ENCODE measurements around the gene KPNB1. TPM values are rescaled to one million over a fixed set of nuclear protein-coding genes. Genes with fewer than 3 reads are reported as not detected.

Gene KPNB1
- total RNA-seq, 1 donor from 2014 or later: 301 TPM

DNA sequence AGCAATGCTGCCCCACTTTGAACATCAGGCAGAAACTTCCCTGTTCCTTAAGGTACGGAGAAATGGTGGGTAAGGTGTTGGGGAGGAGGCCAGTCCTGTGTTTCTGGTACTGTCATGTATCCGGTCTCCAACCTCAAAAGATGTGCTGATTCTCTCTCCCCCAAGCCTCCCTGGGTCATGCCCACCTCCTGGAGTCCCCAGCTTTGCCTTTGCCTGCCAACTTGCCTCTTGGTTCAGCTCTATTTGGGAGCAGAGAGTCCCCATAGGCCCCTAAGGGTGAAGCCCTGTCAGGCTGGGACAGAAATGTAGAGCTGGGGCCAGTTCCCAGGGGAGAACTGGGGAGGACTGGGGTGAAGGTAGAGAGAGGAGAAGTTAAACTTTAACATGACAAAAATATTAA lies 81.7 kb downstream of the KPNB1 start:
- no peaks in the 10 kb centered on the region for H3K9me3 Mint-ChIP-seq (ENCODE audit: unreplicated experiment)
- peaks cover 7% of the 10 kb centered on the region for H3K4me1 Mint-ChIP-seq (ENCODE audit: unreplicated experiment)
- no peak for DNase-seq (ENCODE audit: extremely low spot score, unreplicated experiment)
- TF ChIP-seq, protein P1, sequence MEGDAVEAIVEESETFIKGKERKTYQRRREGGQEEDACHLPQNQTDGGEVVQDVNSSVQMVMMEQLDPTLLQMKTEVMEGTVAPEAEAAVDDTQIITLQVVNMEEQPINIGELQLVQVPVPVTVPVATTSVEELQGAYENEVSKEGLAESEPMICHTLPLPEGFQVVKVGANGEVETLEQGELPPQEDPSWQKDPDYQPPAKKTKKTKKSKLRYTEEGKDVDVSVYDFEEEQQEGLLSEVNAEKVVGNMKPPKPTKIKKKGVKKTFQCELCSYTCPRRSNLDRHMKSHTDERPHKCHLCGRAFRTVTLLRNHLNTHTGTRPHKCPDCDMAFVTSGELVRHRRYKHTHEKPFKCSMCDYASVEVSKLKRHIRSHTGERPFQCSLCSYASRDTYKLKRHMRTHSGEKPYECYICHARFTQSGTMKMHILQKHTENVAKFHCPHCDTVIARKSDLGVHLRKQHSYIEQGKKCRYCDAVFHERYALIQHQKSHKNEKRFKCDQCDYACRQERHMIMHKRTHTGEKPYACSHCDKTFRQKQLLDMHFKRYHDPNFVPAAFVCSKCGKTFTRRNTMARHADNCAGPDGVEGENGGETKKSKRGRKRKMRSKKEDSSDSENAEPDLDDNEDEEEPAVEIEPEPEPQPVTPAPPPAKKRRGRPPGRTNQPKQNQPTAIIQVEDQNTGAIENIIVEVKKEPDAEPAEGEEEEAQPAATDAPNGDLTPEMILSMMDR (IDR thresholded peaks at IDR 0.05): no peak
- H3K27me3 Mint-ChIP-seq (ENCODE audit: unreplicated experiment): peaks cover 73% of the 10 kb centered on the region
- H3K36me3 Mint-ChIP-seq (ENCODE audit: unreplicated experiment): no peaks in the 10 kb centered on the region
- no peak overlapping the region for H3K4me3 Mint-ChIP-seq (ENCODE audit: unreplicated experiment)
- no peak overlapping the region for H3K27ac Mint-ChIP-seq (ENCODE audit: unreplicated experiment)

DNA sequence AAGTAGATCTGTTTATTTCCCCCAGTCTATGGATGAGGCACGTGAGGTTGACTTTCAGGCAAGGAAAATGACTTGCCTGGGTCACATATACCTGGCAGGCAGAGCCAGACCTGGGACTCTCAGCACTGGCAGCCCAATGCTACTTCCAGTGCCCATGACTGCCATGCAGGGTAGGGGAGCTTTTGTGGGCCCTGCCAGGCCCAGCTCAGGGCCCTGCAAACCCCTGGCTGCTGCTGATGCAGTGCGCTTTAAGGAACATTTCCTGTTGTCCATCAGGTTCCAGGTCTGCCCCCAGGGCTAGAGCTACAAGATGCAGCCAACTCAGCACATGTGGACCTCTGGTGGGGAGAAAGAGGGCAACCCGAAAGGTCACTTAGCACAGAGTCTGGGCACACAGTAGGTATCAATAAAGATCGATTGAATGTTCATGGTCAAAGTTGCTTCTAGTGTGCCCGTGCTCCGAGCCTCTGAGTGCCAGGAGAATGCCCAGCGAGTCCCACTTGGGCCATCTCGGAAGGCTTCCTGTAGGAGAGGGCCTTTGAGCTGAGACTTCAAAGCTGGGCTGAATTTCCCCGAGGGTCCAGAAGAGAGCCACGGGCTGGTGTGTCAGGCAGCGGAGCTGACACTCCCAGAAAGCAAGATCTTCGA lies 82.8 kb downstream of the KPNB1 start:
- no peak for DNase-seq (ENCODE audit: extremely low spot score, unreplicated experiment)
- peak overlapping the region; percentile 64 for H3K4me3 Mint-ChIP-seq (ENCODE audit: unreplicated experiment)
- no peaks in the 10 kb centered on the region for H3K36me3 Mint-ChIP-seq (ENCODE audit: unreplicated experiment)

GRCh38 chr17:47733047-47733673 lies 83.4 kb downstream of the KPNB1 start, which contains the start of gene TBX21:
Gene TBX21 (plus strand): TSS chr17:47733236. CDS start chr17:47733455, 219 bp downstream.
- Mint-ChIP-seq H3K36me3 (ENCODE audit: unreplicated experiment) (no peaks in the 10 kb centered on the region), H3K27ac (ENCODE audit: unreplicated experiment) (no peak within 1 kb of the TSS), H3K4me1 (ENCODE audit: unreplicated experiment) (peaks cover 7% of the 10 kb centered on the region), H3K27me3 (ENCODE audit: unreplicated experiment) (peaks cover 76% of the 10 kb centered on the region), H3K9me3 (ENCODE audit: unreplicated experiment) (no peaks in the 10 kb centered on the region), H3K4me3 (ENCODE audit: unreplicated experiment) (peak within 1 kb of the TSS; percentile 64)
- TF ChIP-seq, protein P1 (IDR thresholded peaks at IDR 0.05): peak; percentile 33
- no peak for DNase-seq (ENCODE audit: extremely low spot score, unreplicated experiment)

More for the DNA sequence above, 82.8 kb downstream of the KPNB1 start:
- Mint-ChIP-seq H3K27me3 (ENCODE audit: unreplicated experiment) (peaks cover 77% of the 10 kb centered on the region), H3K9me3 (ENCODE audit: unreplicated experiment) (no peaks in the 10 kb centered on the region), H3K27ac (ENCODE audit: unreplicated experiment) (no peak overlapping the region), H3K4me1 (ENCODE audit: unreplicated experiment) (peaks cover 7% of the 10 kb centered on the region)
- TF ChIP-seq, protein P1 (IDR thresholded peaks at IDR 0.05): no peak

DNA sequence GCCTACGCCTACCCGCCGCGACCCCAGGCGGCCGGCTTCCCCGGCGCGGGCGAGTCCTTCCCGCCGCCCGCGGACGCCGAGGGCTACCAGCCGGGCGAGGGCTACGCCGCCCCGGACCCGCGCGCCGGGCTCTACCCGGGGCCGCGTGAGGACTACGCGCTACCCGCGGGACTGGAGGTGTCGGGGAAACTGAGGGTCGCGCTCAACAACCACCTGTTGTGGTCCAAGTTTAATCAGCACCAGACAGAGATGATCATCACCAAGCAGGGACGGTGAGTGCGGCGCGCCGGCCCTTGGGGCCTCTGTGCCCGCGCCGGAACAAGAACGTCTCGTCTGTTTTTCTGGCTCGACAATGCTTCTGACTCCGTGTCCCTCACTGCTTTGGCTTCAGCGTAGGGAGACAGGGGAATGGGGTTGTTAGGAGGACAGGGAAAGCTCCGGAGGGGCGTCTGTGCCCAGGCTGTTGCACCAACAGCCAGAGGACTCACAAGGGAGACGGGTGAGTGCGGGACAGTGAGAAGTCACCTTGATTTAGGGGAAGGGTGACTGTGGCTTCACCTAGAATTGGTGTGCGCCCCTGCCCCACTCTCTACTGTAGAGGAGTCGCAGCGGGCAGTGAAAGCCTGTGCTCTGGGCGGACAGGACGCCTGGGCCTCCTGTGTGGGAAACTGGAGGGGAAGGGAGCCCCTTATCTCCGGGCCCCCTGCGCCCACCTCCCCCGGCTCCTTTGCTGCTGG lies 84.1 kb downstream of the KPNB1 start:
- Mint-ChIP-seq H3K36me3 (ENCODE audit: unreplicated experiment) (no peaks in the 10 kb centered on the region), H3K9me3 (ENCODE audit: unreplicated experiment) (no peaks in the 10 kb centered on the region), H3K27me3 (ENCODE audit: unreplicated experiment) (peaks cover 69% of the 10 kb centered on the region), H3K4me1 (ENCODE audit: unreplicated experiment) (peaks cover 7% of the 10 kb centered on the region), H3K27ac (ENCODE audit: unreplicated experiment) (no peak overlapping the region), H3K4me3 (ENCODE audit: unreplicated experiment) (peak overlapping the region; percentile 54)
- TF ChIP-seq, protein P1 (IDR thresholded peaks at IDR 0.05): no peak
- no peak for DNase-seq (ENCODE audit: extremely low spot score, unreplicated experiment)

DNA sequence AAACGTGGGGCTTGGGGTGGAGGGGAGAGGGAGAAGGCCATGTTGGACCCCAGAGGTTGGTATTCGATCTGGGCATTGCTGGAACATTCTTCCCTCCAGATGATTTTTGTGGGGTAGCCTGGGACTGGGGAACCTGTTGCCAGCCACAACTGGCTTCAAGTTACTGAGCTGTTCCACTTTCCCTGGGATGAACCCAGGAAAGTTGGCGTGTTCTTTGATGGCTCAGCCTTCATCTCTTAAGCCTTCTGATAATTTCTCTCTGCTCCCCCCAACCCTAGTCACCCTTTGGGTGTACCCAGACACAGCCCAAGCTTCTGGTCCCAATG lies 85.4 kb downstream of the KPNB1 start:
- Mint-ChIP-seq H3K4me1 (ENCODE audit: unreplicated experiment) (peaks cover 7% of the 10 kb centered on the region), H3K27me3 (ENCODE audit: unreplicated experiment) (peaks cover 61% of the 10 kb centered on the region), H3K27ac (ENCODE audit: unreplicated experiment) (no peak overlapping the region), H3K4me3 (ENCODE audit: unreplicated experiment) (no peak overlapping the region), H3K9me3 (ENCODE audit: unreplicated experiment) (no peaks in the 10 kb centered on the region), H3K36me3 (ENCODE audit: unreplicated experiment) (no peaks in the 10 kb centered on the region)
- TF ChIP-seq, protein P1 (IDR thresholded peaks at IDR 0.05): no peak
- no peak for DNase-seq (ENCODE audit: extremely low spot score, unreplicated experiment)

Measured in osteocyte (in vitro differentiated cells).